ENCODE results near the gene EIF2B1.

Gene EIF2B1

DNA sequence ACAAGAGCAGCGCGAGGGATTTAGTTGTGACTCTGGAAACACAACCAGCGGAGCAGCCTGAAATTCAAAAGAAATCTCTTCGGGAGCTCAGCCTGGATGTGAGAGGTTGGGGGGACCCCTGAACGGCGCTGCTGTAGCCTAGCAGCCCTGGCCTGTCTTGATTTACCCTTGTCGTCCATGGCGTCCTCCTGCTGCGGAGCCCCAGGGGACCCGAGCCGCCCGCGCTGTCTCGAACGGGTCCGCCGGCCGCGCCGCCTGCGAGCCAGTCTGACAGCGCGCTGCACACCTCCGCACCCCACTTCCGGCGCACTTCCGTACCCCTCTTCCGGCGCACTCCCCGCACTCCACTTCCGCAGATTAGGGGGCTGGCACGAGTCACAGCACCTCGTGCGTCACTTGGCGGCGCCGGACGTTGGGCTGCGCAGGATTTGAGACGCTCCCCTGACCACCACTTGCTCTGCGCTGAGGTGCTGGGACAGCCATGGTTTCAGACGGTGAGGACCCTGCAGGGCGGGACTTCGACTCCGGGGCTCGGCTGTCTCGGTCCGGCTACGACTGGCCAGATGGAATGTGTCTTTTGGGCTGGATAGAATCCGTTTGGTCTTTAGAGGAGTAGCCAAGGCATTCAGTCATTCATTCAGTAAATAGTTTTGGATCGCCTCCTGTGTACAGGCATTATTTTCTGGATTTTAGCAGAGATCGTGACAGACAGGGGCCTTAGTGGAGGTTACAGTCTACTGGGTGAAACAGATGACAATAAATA is at the start of gene EIF2B1, which contains the start of gene GTF2H3:
EIF2B1 (minus strand) TSS at position 308 of the 763 bp plus-strand sequence; CDS start at position 179, 129 bp downstream.
GTF2H3 (plus strand) TSS at position 451 of the 763 bp plus-strand sequence; CDS start at position 482, 31 bp downstream.
- DNase-seq (ENCODE audit: low spot score): peak; percentile 93

DNA sequence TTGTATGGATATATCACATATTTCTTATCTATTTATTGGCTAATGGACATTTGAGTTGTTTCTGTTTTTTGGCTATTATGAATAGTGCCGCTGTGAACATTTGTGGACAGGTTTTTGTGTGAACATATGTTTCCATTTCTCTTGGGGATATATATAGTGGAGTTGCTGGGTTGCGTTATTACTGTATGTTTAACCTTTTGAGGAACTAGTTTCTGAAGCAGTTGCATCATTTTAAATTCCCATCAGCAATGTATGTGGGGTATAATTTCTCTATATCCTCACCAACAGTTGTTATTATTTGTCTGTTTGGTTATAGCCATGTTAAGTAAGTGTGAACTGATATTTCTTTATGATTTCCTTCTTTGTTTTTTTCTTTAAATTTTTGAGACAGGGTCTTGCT is 48.1 kb upstream of the EIF2B1 start:
- no peak for DNase-seq (ENCODE audit: low spot score)

DNA sequence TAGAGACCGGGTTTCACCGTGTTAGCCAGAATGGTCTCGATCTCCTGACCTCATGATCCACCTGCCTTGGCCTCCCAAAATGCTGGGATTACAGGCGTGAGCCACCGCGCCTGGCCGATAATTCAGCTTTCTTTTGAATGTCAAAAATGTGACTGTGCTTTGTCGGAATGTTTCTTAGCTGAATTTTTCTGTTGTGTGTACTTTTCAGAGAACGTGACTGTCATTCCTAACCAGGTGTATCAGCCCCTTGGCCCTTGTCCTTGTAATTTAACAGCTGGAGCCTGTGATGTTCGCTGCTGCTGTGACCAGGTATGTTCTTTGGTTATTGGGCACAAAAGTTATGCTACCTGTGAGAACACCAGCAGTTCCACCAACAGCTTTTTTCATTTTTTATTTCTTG is 45.5 kb upstream of the EIF2B1 start:
- no peak for DNase-seq (ENCODE audit: low spot score)

DNA sequence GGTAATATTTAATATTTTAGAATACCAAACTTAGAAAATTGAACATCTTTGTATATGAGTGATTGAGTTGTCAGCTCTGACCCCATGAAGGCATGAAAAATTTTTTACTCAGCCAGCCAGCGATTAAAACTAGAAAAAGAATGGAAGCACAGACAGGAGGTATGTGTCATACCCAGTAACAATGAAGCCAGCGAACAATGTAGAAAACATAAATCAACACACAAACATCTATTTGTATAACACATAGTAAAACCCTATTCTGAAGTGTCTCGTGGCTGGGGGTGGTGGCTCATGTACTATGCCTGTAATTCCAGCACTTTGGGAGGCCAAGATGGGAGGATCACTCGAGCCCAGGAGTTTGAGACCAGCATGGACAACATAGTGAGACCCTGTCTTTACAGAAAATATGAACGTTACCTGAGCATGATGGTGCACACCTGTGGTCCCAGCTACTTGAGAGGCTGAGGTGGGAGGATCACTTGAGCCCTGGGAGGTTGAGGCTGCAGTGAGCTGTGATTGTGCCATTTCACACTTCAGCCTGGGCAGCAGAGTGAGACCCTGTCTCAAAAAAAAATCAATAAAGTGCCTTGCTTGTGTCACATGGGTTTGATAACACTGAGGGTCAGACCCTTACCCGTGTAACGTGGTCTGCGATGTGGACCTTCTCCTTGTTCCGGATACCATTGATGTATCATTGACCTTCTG is 43.3 kb upstream of the EIF2B1 start:
- no peak for DNase-seq (ENCODE audit: low spot score)

DNA sequence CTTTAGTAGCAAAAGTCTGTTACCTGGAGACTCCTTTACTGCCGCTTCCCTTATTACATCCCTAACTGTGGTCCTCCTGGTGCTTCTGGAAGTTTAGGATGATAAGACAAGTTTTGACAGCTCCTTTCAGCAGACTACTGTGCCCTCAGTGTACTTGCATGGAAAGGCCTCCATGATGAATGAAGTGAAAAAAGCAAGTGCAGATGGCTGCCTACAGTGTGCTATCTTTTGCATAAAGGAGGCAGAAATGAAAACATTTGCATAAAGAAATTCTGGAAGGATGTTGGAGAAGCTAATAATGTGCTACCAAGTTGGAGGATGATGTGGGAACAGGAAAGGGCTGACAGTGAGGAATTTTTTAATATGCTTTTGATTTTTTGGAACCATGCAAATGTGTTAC is 42.0 kb upstream of the EIF2B1 start:
- DNase-seq (ENCODE audit: low spot score): no peak

DNA sequence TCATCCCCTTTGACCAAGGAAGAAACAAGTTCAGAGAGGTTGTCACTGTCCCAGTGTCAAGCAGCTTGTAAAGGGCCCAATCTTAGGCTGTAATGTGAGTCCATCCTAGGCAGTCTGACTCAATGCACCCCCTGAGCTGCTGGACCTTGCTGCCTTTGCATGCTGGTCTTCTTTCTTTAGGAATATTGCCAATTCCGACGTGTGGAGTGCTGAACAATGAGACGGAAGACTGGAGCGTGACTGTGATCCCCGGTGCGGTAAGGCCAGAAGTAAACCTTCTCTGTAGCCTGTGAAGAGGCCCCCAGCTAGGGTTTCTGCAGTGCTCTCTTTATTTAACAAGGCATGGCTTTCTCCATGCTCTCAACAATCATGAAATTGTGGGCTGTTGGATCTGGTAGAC is 38.4 kb upstream of the EIF2B1 start:
- no peak for DNase-seq (ENCODE audit: low spot score)

DNA sequence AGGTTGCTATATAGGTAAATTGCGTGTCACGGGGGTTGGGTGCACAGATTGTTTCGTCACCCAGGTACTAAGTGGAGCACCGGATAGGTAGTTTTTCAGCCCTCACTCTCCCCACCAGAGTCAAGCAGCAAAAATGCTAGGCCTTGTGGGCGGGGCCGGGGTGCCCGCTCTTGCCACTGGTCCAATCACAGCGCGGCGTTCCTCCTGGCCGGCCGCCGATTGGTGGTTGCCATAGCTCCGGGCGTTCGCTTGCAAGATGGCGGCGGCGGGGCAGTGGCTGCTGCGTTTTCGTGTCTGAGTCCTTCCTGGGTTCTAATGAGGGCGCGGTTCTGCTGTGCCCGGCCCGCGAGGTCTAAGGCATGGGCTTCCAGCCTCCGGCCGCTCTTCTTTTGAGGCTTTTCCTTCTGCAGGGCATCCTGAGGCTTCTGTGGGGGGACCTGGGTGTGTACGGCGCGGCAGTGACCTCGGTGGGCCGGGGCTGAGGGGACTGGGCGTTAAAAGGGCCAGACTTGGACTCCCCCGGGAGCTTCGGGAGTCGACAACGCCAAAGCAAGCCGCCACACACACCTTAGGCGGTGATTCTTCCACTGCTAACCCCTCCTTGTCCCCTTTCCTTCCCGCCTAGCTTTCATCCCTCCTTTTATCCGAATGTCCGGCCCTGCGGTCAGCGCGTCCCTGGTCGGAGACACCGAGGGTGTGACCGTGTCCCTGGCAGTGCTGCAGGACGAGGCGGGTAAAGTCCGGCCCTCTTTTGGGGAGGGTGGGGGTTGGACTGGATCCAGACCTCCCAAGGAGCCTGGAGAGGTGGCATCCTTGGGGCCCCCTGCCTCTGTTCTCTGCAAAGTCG is 37.6 kb upstream of the EIF2B1 start, which contains the start of gene TCTN2:
TCTN2 (plus strand) TSS at position 232 of the 847 bp plus-strand sequence; CDS start at position 360, 128 bp downstream.
- peak; percentile 86 for DNase-seq (ENCODE audit: low spot score)

DNA sequence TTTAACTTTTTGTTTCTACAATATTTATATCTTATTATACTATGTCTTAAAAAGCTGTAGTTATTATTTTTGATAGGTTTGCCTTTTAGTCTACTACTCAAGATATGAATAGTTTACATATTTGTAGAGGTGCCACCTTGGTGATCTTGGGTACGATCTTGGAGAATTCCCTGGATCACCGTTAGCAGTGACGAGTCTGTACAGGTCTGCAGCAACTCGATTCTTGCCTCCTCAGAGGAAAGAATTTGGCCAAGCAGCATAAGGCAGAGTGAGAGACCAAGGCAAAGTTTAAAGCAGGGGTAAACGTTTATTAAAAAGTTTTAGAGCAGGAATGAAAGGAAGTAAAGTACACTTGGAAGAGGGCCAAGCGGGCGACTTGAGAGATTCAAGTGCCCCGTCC is 34.3 kb upstream of the EIF2B1 start:
- DNase-seq (ENCODE audit: low spot score): no peak

DNA sequence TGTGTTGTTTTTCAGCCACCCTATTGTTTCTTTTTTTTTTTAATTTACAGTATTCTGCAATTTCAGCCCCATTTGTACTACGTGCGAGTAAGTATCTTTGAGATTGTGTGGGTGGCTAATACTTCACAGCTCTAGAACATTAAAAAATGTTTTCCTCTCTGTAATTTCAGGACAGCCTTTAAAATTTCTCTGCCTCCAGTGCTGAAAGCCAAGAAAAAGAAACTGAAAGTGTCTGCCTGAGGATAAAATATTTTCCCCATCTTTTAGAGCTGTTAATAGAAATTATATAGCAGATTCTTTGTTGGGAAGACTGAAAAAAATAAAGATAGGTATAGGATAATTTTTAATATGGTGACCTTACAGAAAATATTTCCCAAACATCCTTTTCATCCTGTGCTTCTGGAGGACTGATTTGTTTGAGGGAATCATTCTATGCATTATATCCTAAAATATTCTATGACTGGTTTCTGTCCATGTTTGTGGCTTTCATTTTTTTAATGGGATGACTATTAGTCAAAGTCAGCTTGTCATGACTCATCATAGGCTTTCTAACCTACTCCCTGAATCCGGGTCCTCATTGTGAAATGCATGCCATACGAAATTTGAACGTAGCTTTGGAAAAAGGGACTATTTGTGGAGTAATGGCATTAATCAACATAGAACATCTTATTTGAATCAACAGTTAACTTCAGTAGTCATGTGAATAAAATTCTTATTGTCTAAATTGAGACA is 26.7 kb upstream of the EIF2B1 start:
- DNase-seq (ENCODE audit: low spot score): no peak

DNA sequence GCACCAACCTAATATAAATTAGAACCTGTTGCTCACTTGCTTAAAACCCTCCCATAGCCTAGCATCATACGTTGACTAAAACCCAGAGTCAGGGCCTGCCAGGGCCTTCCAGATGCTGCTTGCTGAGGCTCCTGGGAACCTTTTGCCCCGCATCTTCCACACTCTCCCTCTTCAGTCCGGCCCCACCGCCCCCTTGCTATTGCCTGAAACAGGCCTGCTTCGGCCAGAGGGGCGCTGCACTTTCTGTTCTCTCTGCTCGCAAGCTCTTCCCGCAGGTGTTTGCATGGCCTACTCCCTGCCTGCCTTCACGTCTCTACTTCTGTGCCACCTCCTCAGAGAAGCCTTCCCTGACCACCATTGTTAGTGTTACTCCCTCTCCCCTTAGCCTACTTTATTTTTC is 23.7 kb upstream of the EIF2B1 start:
- DNase-seq (ENCODE audit: low spot score): no peak

DNA sequence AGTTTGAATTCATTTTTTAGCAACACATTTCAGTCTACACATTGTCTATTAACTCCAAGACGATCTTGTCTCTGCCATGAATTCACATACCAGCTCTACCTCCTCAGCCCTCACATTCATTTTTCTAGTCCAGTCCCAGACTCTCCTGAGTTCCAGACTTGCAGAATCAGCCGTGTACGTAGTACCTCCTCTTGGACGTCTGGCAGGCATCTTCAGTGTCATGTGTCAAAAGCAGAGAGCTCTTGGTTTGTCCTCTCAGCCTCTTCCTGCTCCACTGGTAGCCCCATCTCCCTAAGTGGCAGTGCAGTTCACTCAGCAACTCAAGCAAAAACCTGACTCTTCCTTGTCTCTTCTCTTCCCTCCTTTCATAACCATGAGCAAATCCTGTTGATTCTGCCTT is 22.9 kb upstream of the EIF2B1 start:
- no peak for DNase-seq (ENCODE audit: low spot score)

DNA sequence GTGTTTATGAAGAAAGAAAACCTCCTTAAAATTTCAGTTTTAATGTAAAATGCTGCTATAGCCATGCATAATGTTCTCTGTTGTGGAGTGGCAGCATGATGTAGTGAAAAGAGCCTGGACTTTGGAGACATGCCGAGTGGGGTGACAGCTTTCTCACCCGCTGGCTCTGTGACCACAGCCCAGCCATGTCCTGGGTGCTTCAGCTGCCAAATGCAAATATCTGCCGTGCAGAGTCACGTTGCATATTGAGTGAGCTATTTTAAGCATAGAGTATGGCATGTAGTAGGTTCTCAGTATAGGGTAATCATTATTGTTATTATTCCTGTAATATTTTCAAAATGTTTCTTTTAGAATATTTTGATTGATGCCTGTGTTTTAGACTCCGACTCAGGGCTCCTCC is 21.9 kb upstream of the EIF2B1 start:
- no peak for DNase-seq (ENCODE audit: low spot score)

DNA sequence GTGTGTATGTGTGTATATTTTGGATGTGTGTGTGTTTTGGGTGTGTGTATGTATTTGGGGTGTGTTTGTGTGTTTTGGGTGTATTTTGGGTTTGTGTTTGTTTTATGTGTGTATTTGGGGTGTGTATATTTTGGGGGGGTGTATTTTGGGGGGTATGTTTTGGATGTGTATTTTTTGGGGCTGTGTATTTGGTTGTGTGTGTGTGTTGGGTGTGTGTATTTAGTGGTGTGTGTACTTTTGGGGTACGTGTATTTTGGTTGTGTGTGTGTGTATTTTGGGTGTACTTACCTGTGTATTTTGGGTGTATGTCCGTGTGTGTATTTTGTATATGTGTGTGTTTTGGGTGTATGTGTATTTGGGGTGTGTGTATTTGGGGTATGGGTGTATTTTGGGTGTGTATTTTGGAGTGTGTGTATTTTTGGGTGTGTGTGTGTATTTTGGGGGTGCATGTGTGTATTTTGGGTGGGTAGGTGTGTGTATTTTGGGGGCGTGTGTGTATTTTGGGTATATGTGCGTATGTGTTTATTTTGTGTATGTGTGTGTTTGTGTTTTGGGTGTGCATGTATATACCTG is 20.7 kb upstream of the EIF2B1 start:
- DNase-seq (ENCODE audit: low spot score): no peak

DNA sequence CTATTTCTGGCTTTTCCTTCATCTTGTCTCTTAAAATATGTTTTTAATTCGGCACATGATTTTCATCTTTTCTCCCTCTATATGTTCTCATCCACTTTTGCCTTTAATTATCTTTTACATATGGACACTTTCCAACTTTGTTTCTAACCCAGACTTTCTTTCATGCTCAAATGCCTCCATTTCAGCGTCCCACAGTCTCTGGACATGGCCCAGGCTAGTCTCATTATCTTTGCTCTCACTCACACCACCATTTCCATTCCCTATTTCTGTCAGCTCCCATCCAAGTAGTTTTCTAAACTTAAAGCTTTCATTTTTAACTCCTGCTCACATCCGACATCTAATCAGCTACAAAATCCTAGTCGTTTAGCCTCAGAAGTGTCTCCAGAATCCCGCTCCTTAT is 14.9 kb upstream of the EIF2B1 start:
- DNase-seq (ENCODE audit: low spot score): no peak

DNA sequence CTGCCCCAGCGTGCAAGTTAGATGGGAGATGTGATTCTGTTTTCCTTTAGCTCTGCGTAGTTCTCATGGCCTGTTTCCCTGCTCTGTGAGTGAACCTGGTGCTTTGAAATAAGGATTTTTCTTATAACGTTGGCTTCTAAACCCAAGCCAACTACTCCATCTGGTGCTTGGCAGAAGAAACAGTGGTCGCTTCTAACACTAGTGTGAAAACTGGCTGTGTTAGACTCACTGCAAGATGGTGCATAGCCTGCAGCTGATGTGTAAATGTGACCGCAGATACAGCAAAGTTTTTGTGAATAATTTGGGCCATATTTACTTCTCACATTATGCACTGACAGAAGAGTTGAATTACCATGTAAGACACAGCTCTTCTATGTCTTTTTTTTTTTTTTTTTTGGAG is 12.4 kb upstream of the EIF2B1 start:
- no peak for DNase-seq (ENCODE audit: low spot score)

DNA sequence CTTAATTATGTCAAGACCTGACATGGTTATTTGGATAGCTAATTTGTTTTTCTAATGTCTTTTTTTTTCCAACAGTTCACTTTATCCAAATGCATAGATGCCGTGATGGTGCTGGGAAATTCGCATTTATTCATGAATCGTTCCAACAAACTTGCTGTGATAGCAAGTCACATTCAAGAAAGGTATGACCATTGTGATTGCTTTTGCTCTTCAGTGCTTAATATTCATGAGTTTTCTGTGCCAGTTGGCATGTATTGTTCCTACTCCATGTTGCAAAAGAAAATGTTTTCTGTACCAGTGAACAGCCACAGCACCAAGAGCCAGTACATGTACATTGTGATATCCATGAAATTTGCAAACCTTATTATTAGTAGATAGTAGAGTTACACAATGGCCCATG is 11.9 kb upstream of the EIF2B1 start:
- DNase-seq (ENCODE audit: low spot score): no peak

DNA sequence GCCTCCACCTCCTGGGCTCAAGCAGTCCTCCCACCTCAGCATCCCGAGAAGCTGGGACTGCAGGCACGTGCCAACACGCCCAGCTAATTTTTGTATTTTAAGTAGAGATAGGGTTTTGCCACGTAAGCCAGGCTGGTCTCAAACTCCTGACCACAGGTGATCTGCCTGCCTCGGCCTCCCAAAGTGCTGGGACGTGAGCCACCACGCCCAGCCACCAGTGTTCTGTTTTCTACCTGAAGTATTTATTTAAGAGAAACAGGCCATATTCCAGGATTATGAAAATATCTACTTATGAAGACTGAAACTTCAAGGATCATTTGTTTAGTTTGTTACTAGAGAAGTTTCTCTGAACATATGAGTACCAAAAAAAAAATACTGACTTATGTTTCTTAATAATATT is 10.4 kb upstream of the EIF2B1 start:
- DNase-seq (ENCODE audit: low spot score): no peak

DNA sequence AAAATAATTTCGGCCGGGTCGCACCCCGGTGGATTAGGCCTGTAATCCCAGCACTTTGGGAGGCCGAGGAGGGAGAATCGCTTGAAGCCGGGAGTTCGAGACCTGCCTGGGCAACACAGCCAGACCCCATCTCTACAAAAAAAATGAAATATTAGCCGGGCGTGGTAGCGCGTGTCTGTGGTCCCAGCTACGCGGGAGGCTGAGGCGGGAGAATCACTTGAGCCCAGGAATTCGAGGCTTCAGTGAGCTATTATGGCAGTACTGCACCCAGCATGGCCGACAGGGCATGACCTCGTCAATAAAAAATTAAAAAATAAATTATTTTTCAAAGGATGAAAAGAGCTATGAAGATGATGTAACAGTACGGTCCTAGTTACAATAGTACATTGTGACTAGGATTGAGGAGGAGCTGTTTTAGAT is 666 bp upstream of the EIF2B1 start:
- DNase-seq (ENCODE audit: low spot score): no peak

DNA sequence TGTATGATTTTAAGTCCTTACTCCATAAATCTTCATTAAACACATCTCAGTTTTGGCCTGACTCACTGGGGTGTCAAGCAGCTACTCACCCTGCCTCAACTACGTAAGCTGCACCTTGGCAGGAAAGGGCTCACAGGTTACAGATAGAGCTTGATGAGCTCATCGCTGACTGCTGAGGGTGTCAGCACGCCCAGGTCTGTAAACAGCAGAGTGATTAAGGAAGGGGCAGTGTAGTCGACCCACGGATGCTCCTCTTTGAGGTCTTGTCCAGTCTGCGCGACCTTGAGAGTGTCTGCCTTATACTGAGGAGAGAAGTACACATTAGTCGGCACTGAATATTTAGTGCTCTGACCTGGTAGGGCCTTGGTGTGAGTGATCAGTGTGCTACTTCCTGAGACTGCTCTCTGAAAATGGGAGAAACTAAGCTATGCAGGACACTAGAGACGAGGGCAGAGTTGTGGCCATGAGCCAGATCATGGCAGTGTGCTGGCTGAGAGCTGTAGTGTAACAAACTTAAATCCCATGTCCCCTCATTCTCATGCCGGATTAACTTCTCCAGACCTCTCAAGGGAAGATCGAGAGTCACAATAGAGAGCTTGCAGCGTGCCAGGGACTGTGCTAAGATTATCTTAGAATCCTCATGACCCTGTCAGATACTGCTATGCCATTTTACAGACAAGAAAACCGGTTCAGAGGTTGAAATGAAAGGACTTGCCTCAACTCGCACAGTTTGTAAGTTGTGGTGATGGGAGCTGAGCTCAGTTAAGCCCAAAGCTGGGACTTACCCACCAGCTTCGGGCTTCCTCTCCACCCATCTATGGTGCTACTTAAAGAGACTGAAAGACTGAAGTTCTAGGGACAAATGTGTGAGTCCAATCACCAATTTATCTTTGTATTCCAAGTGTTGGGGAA is 11.6 kb downstream of the EIF2B1 start:
- DNase-seq (ENCODE audit: low spot score): no peak

DNA sequence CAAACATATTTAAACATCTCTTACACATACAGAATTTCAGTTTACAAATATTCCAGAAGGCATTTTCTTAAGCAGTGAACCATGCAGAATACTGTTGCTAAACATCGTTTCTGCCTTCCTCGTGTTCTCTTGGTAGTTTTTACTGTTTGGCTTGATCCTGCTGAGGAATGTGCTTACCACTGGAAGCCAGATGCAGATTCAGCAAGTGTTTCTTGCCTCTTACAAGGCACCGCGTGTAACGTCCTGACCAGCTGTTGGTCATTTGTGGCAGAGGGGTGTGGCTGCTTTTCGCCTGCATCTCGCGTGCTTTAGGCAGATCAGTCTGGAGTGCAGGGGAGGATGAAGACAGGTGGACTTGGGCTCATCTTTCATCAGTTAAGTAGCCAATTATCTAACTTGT is 12.4 kb downstream of the EIF2B1 start:
- no peak for DNase-seq (ENCODE audit: low spot score)
